Karpas-422 (cell line): ENCODE results near the gene LCAT. TPM values are rescaled to one million over a fixed set of nuclear protein-coding genes. Genes with fewer than 3 reads are reported as not detected.

ENCODE experiments used
- DNase-seq: peaks from one replicate; pipeline ENCODE4 v3.0.0-alpha.2; 2015
- H2AFZ ChIP-seq: fragments of 200-600 bp; sonication (generic); 2 replicates; pipeline ENCODE4 v1.6.1; 2014; ENCODE audit warnings: antibody characterized with exemption, low read length, mixed read lengths
- H3K27ac ChIP-seq: fragments of 200-600 bp; sonication (generic); 2 replicates; pipeline ENCODE4 v1.5.1; 2014; ENCODE audit warnings: mild to moderate bottlenecking, low read length, moderate library complexity
- H3K27me3 ChIP-seq: fragments of 200-600 bp; sonication (generic); 2 replicates; pipeline ENCODE4 v1.6.1; 2014; ENCODE audit warnings: low read length, mixed read lengths
- H3K36me3 ChIP-seq: fragments of 200-600 bp; sonication (generic); 2 replicates; pipeline ENCODE4 v1.6.1; 2014; ENCODE audit warnings: low read length, mixed read lengths; ENCODE audit not compliant: insufficient read depth
- H3K4me1 ChIP-seq: fragments of 200-600 bp; sonication (generic); 2 replicates; pipeline ENCODE4 v1.6.1; 2014; ENCODE audit warnings: mild to moderate bottlenecking, low read length, mixed read lengths
- H3K4me2 ChIP-seq: fragments of 200-600 bp; sonication (generic); 2 replicates; pipeline ENCODE4 v1.6.1; 2014; ENCODE audit warnings: low read length, low read depth, mild to moderate bottlenecking; ENCODE audit not compliant: poor library complexity, severe bottlenecking
- H3K4me3 ChIP-seq: fragments of 200-600 bp; sonication (generic); 2 replicates; pipeline ENCODE4 v1.5.1; 2014; ENCODE audit warnings: mild to moderate bottlenecking, antibody characterized with exemption, low read length, mixed read lengths
- H3K79me2 ChIP-seq: fragments of 200-600 bp; sonication (generic); 2 replicates; pipeline ENCODE4 v1.6.1; 2014; ENCODE audit warnings: mild to moderate bottlenecking, low read length, mixed read lengths
- H3K9ac ChIP-seq: fragments of 200-600 bp; sonication (generic); 2 replicates; pipeline ENCODE4 v1.6.0; 2014; ENCODE audit warnings: low read length
- H3K9me2 ChIP-seq: fragments of 200-600 bp; sonication (generic), shearing (Covaris generic); replicated peaks from 2 replicates; pipeline ENCODE4 v1.6.0; 2014; ENCODE audit warnings: mild to moderate bottlenecking, low read length, moderate library complexity; ENCODE audit not compliant: insufficient read depth
- H3K9me3 ChIP-seq: fragments of 300-700, 200-600 bp; sonication (generic); 2 replicates; pipeline ENCODE4 v1.6.1; 2014; ENCODE audit warnings: low read length, mixed read lengths
- H4K20me1 ChIP-seq: fragments of 200-600 bp; sonication (generic); 2 replicates; pipeline ENCODE4 v1.6.1; 2014; ENCODE audit warnings: mild to moderate bottlenecking, antibody characterized with exemption, low read length, low read depth; ENCODE audit not compliant: insufficient read depth
- total RNA-seq: library from RNA; depleted of rRNA; stranded (reverse); fragments of >200 nt; shearing (Covaris generic); gene quantifications from 2 replicates; pipeline ENCODE4 v1.2.3, GENCODE V29; 2014; ENCODE audit warnings: low replicate concordance

Gene LCAT
- total RNA-seq, 1 experiment from 2014 or later: 1.3 TPM

GRCh38 chr16:67986949-67987348 lies 43.0 kb upstream of the LCAT start:
- Histone ChIP-seq H2AFZ (no peak overlapping the region), H3K36me3 (no peaks in the 10 kb centered on the region), H4K20me1 (no peaks in the 10 kb centered on the region), H3K4me2 (no peak overlapping the region), H3K79me2 (no peaks in the 10 kb centered on the region), H3K9ac (no peak overlapping the region), H3K4me3 (no peak overlapping the region), H3K4me1 (peaks cover 6% of the 10 kb centered on the region; the same call in 1 of the 2 replicates), H3K27ac (no peak overlapping the region), H3K9me3 (no peaks in the 10 kb centered on the region), H3K9me2 (no peaks in the 10 kb centered on the region), H3K27me3 (no peaks in the 10 kb centered on the region)
- DNase-seq: no peak

GRCh38 chr16:67982011-67982696 lies 38.2 kb upstream of the LCAT start:
- Histone ChIP-seq H3K9ac (no peak overlapping the region), H3K4me3 (no peak overlapping the region), H3K4me2 (no peak overlapping the region), H3K27ac (no peak overlapping the region), H3K9me2 (no peaks in the 10 kb centered on the region), H2AFZ (no peak overlapping the region), H3K36me3 (no peaks in the 10 kb centered on the region), H3K79me2 (no peaks in the 10 kb centered on the region), H3K9me3 (no peaks in the 10 kb centered on the region), H3K4me1 (peaks cover 6% of the 10 kb centered on the region; the same call in 1 of the 2 replicates), H4K20me1 (no peaks in the 10 kb centered on the region), H3K27me3 (no peaks in the 10 kb centered on the region)
- no peak for DNase-seq

- Histone ChIP-seq H3K27ac (no peak within 1 kb of the TSS), H3K79me2 (no peaks in the 10 kb centered on the region), H3K4me1 (peaks cover 6% of the 10 kb centered on the region; the same call in 1 of the 2 replicates), H2AFZ (no peak within 1 kb of the TSS), H4K20me1 (no peaks in the 10 kb centered on the region), H3K27me3 (no peaks in the 10 kb centered on the region), H3K9me3 (no peaks in the 10 kb centered on the region), H3K9ac (no peak within 1 kb of the TSS), H3K4me3 (no peak within 1 kb of the TSS), H3K36me3 (no peaks in the 10 kb centered on the region), H3K4me2 (no peak within 1 kb of the TSS), H3K9me2 (no peaks in the 10 kb centered on the region)
- DNase-seq: no peak
These were observed 36.2 kb upstream of the LCAT start, which contains the start of gene DPEP3 for GRCh38 chr16:67979955-67980678. Gene DPEP3 (minus strand): TSS chr16:67980499. CDS start chr16:67980380, 119 bp downstream.

- H3K9me2 ChIP-seq: no peaks in the 10 kb centered on the region
- H3K36me3 ChIP-seq: no peaks in the 10 kb centered on the region
- no peaks in the 10 kb centered on the region for H4K20me1 ChIP-seq
- H3K27ac ChIP-seq: no peak overlapping the region
- H3K27me3 ChIP-seq: no peaks in the 10 kb centered on the region
- no peak overlapping the region for H3K4me3 ChIP-seq
- H3K4me1 ChIP-seq: no peaks in the 10 kb centered on the region
- no peak overlapping the region for H2AFZ ChIP-seq
- DNase-seq: no peak
- no peak overlapping the region for H3K9ac ChIP-seq
- H3K9me3 ChIP-seq: no peaks in the 10 kb centered on the region
- no peaks in the 10 kb centered on the region for H3K79me2 ChIP-seq
- H3K4me2 ChIP-seq: no peak overlapping the region
These were observed 33.7 kb upstream of the LCAT start for GRCh38 chr16:67977469-67978227.

GRCh38 chr16:67977005-67977404 lies 33.1 kb upstream of the LCAT start:
- no peaks in the 10 kb centered on the region for H3K4me1 ChIP-seq
- H3K9ac ChIP-seq: no peak overlapping the region
- no peak overlapping the region for H2AFZ ChIP-seq
- H3K27me3 ChIP-seq: no peaks in the 10 kb centered on the region
- H3K79me2 ChIP-seq: no peaks in the 10 kb centered on the region
- H3K27ac ChIP-seq: no peak overlapping the region
- DNase-seq: no peak
- H3K36me3 ChIP-seq: no peaks in the 10 kb centered on the region
- H3K4me2 ChIP-seq: no peak overlapping the region
- H3K4me3 ChIP-seq: no peak overlapping the region
- H3K9me2 ChIP-seq: no peaks in the 10 kb centered on the region
- no peaks in the 10 kb centered on the region for H3K9me3 ChIP-seq
- H4K20me1 ChIP-seq: no peaks in the 10 kb centered on the region

- Histone ChIP-seq H3K27me3 (no peaks in the 10 kb centered on the region), H3K79me2 (no peaks in the 10 kb centered on the region), H4K20me1 (no peaks in the 10 kb centered on the region), H3K4me2 (no peak overlapping the region), H3K9me2 (no peaks in the 10 kb centered on the region), H3K36me3 (no peaks in the 10 kb centered on the region), H3K9me3 (no peaks in the 10 kb centered on the region), H3K27ac (no peak overlapping the region), H3K4me3 (no peak overlapping the region), H2AFZ (no peak overlapping the region), H3K4me1 (no peaks in the 10 kb centered on the region), H3K9ac (no peak overlapping the region)
- no peak for DNase-seq
These were observed 32.3 kb upstream of the LCAT start for GRCh38 chr16:67976205-67976604.

- H3K36me3 ChIP-seq: no peaks in the 10 kb centered on the region
- no peak overlapping the region for H3K4me3 ChIP-seq
- no peaks in the 10 kb centered on the region for H3K9me3 ChIP-seq
- H4K20me1 ChIP-seq: no peaks in the 10 kb centered on the region
- H2AFZ ChIP-seq: no peak overlapping the region
- no peaks in the 10 kb centered on the region for H3K9me2 ChIP-seq
- H3K27me3 ChIP-seq: no peaks in the 10 kb centered on the region
- H3K4me2 ChIP-seq: no peak overlapping the region
- no peaks in the 10 kb centered on the region for H3K4me1 ChIP-seq
- H3K9ac ChIP-seq: no peak overlapping the region
- no peak overlapping the region for H3K27ac ChIP-seq
- no peak for DNase-seq
- H3K79me2 ChIP-seq: no peaks in the 10 kb centered on the region
These were observed 31.6 kb upstream of the LCAT start for GRCh38 chr16:67975321-67976105.
